ENCODE measurements around the gene FUBP3.

The FUBP3 gene

GRCh38 chr9:130606887-130607600 is 27.7 kb downstream of the FUBP3 start:
- no peak for DNase-seq (ENCODE audit: low read depth in 3 of 3, low spot score in 1 of 3)

- no peak for DNase-seq (ENCODE audit: low read depth in 3 of 3, low spot score in 1 of 3)
These were observed 28.5 kb downstream of the FUBP3 start for GRCh38 chr9:130607640-130608420.

GRCh38 chr9:130608554-130609134 is 29.3 kb downstream of the FUBP3 start:
- no peak for DNase-seq (ENCODE audit: low read depth in 3 of 3, low spot score in 1 of 3)

GRCh38 chr9:130609163-130609562 is 29.8 kb downstream of the FUBP3 start:
- no peak for DNase-seq (ENCODE audit: low read depth in 3 of 3, low spot score in 1 of 3)

GRCh38 chr9:130610862-130611707 is 31.7 kb downstream of the FUBP3 start:
- DNase-seq (ENCODE audit: low read depth in 3 of 3, low spot score in 1 of 3): no peak

- DNase-seq (ENCODE audit: low read depth in 3 of 3, low spot score in 1 of 3): no peak
These were observed 37.1 kb downstream of the FUBP3 start for GRCh38 chr9:130616451-130616850.

- no peak for DNase-seq (ENCODE audit: low read depth in 3 of 3, low spot score in 1 of 3)
These were observed 44.1 kb downstream of the FUBP3 start for GRCh38 chr9:130623466-130623865.

GRCh38 chr9:130624154-130624553 is 44.8 kb downstream of the FUBP3 start:
- DNase-seq (ENCODE audit: low read depth in 3 of 3, low spot score in 1 of 3): no peak

GRCh38 chr9:130626249-130626996 is 47.0 kb downstream of the FUBP3 start:
- DNase-seq (ENCODE audit: low read depth in 3 of 3, low spot score in 1 of 3): no peak

GRCh38 chr9:130627051-130627450 is 47.7 kb downstream of the FUBP3 start:
- no peak for DNase-seq (ENCODE audit: low read depth in 3 of 3, low spot score in 1 of 3)

GRCh38 chr9:130627896-130628792 is 48.8 kb downstream of the FUBP3 start:
- DNase-seq (ENCODE audit: low read depth in 3 of 3, low spot score in 1 of 3): no peak

- DNase-seq (ENCODE audit: low read depth in 3 of 3, low spot score in 1 of 3): no peak
These were observed 50.2 kb downstream of the FUBP3 start for GRCh38 chr9:130629443-130630070.

- DNase-seq (ENCODE audit: low read depth in 3 of 3, low spot score in 1 of 3): no peak
These were observed 50.7 kb downstream of the FUBP3 start for GRCh38 chr9:130630071-130630450.

- no peak for DNase-seq (ENCODE audit: low read depth in 3 of 3, low spot score in 1 of 3)
These were observed 51.3 kb downstream of the FUBP3 start for GRCh38 chr9:130630506-130631330.

GRCh38 chr9:130631331-130632080 is 52.1 kb downstream of the FUBP3 start:
- DNase-seq (ENCODE audit: low read depth in 3 of 3, low spot score in 1 of 3): no peak

GRCh38 chr9:130632081-130632710 is 52.8 kb downstream of the FUBP3 start:
- no peak for DNase-seq (ENCODE audit: low read depth in 3 of 3, low spot score in 1 of 3)

GRCh38 chr9:130632841-130633240 is 53.5 kb downstream of the FUBP3 start:
- DNase-seq (ENCODE audit: low read depth in 3 of 3, low spot score in 1 of 3): no peak

Data from stimulated activated CD4-positive, alpha-beta T cell treated with anti-CD3 and anti-CD28 coated beads, TNF-alpha, amount 100 ng/mL, for 1 hour (primary cell).